Fibroblast of villous mesenchyme (primary cell): ENCODE results near the gene TSPAN11. TPM values are rescaled to one million over a fixed set of nuclear protein-coding genes. Genes with fewer than 3 reads are reported as not detected.

Experiments
- DNase-seq: peaks from one replicate; pipeline ENCODE4 v3.0.0-alpha.2; 2010; ENCODE audit warnings: low read depth
- H3K4me3 ChIP-seq: 2 replicates; pipeline ENCODE4 v1.5.1; 2011; ENCODE audit warnings: low read depth, mild to moderate bottlenecking, low read length
- CTCF ChIP-seq: IDR thresholded peaks from 2 replicates; pipeline ENCODE4 v1.5.1; 2012; ENCODE audit warnings: low read depth, mild to moderate bottlenecking, low read length; ENCODE audit not compliant: insufficient read depth
- total RNA-seq: library from RNA; depleted of rRNA; stranded (reverse); fragments of >200 nt; gene quantifications from 2 replicates; pipeline ENCODE4 v1.2.3, GENCODE V29; 2012

TSPAN11 gene
- total RNA-seq = 0.32 and 0.43 TPM in 2 replicates

- no peak for TF ChIP-seq CTCF
- peak within 1 kb of the TSS; percentile 49 for H3K4me3 ChIP-seq
- peak; percentile 28 for DNase-seq
These were observed at the start of gene TSPAN11 for GRCh38 chr12:30926243-30927221. Gene TSPAN11 (plus strand): TSS chr12:30926748. CDS start chr12:30953992, 27,244 bp downstream.

GRCh38 chr12:30877105-30877875 is 49.3 kb upstream of the TSPAN11 start:
- no peak for DNase-seq
- no peak for TF ChIP-seq CTCF
- no peak overlapping the region for H3K4me3 ChIP-seq

- no peak for TF ChIP-seq CTCF
- H3K4me3 ChIP-seq = no peak overlapping the region
- DNase-seq = no peak
These were observed 48.5 kb upstream of the TSPAN11 start for GRCh38 chr12:30878024-30878423.

GRCh38 chr12:30880061-30880460 is 46.5 kb upstream of the TSPAN11 start:
- H3K4me3 ChIP-seq = no peak overlapping the region
- no peak for TF ChIP-seq CTCF
- no peak for DNase-seq

GRCh38 chr12:30880813-30881212 is 45.7 kb upstream of the TSPAN11 start:
- no peak for DNase-seq
- TF ChIP-seq CTCF = no peak
- H3K4me3 ChIP-seq = no peak overlapping the region

GRCh38 chr12:30882706-30883105 is 43.8 kb upstream of the TSPAN11 start:
- TF ChIP-seq CTCF = no peak
- DNase-seq = no peak

More at GRCh38 chr12:30882706-30883105, 43.8 kb upstream of the TSPAN11 start:
- no peak overlapping the region for H3K4me3 ChIP-seq
